Measurements from ENCODE around the gene LIPK. TPM values are rescaled to one million over a fixed set of nuclear protein-coding genes. Genes with fewer than 3 reads are reported as not detected.

LIPK gene
- total and polyA plus RNA-seq, 8 donors = not detected

DNA sequence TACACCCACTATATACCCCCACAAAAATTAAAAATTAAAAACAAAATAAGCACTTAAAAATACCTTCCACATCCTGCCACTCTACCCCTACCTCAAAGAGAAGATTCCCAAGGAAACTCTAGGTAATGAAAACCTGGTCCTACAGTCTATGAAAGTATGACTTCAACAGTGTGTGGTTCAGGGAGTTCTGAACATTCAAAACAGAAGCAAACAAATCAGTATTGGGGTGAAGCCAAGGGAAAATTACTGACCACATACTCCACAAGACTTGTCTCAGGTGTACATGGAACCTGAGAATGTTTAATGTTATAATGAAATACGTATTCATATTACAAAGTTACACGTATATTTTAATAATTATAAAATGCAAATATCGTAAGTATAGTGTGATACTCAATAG is 76.2 kb downstream of the LIPK start:
- FAIRE-seq (no peak), DNase-seq (no peak), ATAC-seq (no peak)
- intact Hi-C loops (cut with DNase I) = no loop called here
- H3K27ac ChIP-seq = no peak overlapping the region
- H3K4me1 ChIP-seq = no peaks in the 10 kb centered on the region
- no peaks in the 10 kb centered on the region for H3K27me3 ChIP-seq
- H3K4me3 ChIP-seq = no peak overlapping the region
- 82 to 90% methylated on average over 3 of the region's 3 CpGs for WGBS, 2 donors
- no peaks in the 10 kb centered on the region for H3K9me3 ChIP-seq
- TF ChIP-seq, protein P1, sequence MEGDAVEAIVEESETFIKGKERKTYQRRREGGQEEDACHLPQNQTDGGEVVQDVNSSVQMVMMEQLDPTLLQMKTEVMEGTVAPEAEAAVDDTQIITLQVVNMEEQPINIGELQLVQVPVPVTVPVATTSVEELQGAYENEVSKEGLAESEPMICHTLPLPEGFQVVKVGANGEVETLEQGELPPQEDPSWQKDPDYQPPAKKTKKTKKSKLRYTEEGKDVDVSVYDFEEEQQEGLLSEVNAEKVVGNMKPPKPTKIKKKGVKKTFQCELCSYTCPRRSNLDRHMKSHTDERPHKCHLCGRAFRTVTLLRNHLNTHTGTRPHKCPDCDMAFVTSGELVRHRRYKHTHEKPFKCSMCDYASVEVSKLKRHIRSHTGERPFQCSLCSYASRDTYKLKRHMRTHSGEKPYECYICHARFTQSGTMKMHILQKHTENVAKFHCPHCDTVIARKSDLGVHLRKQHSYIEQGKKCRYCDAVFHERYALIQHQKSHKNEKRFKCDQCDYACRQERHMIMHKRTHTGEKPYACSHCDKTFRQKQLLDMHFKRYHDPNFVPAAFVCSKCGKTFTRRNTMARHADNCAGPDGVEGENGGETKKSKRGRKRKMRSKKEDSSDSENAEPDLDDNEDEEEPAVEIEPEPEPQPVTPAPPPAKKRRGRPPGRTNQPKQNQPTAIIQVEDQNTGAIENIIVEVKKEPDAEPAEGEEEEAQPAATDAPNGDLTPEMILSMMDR (IDR thresholded peaks at IDR 0.05) = no peak
- H3K36me3 ChIP-seq = no peaks in the 10 kb centered on the region

DNA sequence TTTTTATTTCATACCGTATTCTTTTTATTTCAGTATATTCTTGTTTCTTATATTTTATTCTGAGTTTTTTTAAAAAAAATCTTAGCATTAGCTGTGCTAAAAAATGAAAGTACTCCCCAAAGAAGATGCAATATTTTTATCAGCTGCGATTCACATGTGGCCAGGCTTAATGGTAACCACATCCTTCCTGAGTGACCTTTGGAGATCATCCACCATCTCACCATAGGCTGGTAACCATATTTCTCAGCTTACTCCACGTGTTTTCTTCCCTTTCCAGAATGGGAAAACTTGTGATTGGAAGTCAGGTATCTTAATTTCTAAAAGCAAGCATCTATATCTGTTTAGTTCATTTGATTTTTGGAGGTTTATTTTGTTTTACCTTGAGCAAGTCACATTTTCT is 77.7 kb downstream of the LIPK start:
- no peak for ATAC-seq
- TF ChIP-seq, protein P1 (IDR thresholded peaks at IDR 0.05) = no peak
- H3K27me3 ChIP-seq = no peaks in the 10 kb centered on the region
- H3K4me1 ChIP-seq = no peaks in the 10 kb centered on the region
- intact Hi-C loops (cut with DNase I) = no loop called here
- H3K4me3 ChIP-seq = no peak overlapping the region
- H3K36me3 ChIP-seq = no peaks in the 10 kb centered on the region
- H3K9me3 ChIP-seq = no peaks in the 10 kb centered on the region
- no peak overlapping the region for H3K27ac ChIP-seq
- 69 to 73% methylated on average over 3 of the region's 3 CpGs for WGBS, 2 donors
- DNase-seq = no peak
- FAIRE-seq = no peak

DNA sequence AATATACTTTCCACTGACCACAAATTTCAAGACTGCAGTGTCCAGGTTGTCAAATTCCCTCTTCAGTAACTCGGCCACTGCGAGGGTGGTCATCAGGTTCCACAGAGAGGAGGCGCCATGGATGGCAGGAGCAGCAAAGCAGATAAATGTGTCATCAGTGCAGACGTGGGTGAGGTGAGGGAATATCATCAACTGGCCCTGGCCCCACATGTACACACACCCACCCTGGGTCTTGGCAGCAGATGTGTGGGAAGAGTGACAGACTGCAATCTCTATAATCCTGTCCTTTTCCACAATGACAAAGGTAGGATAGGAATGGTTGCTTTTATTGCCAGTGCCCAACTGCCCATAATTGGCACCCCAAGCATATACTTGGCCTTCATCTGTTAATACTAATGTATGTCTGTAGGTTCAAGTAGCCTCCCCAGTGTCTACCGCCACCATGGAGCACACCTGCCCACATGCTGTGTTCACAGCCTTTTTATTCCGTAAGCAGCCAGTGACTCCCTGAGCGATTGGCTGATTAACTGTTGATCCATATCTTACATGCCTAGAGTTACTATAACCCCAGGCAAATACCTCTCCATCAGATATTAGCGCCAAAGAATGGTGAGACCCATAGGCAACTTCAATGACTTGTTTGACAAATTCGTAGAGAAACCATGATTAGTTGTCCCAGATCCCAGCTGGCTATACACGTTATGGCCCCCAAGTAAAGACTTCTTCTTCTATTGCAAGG is 80.2 kb downstream of the LIPK start:
- FAIRE-seq (no peak), DNase-seq (no peak), ATAC-seq (no peak)
- intact Hi-C loops (cut with DNase I) = no loop called here
- Histone ChIP-seq H3K4me1 (no peaks in the 10 kb centered on the region), H3K36me3 (no peaks in the 10 kb centered on the region), H3K27me3 (no peaks in the 10 kb centered on the region), H3K9me3 (no peaks in the 10 kb centered on the region), H3K27ac (no peak overlapping the region), H3K4me3 (no peak overlapping the region)
- TF ChIP-seq, protein P1 (IDR thresholded peaks at IDR 0.05) = no peak
- WGBS, 2 donors = 80 to 83% methylated on average over 10 of the region's 10 CpGs

DNA sequence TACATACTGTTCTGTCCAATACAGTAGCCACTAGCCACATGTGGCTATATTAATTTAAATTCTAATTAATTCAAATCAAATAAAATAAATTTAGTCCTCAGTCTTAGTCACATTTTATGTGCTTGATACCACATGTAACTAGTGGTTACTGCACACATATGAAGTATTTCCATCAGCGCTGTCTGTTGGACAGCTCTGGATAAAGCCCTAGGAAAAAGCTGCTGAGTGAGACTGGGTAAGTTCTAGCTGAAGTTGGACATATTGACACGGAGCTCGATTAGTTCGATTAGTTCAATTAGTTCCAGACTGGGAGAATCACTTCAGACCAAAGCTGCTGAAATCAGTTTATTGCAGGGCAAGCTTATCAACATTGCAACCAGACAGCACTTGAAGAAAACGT is 81.4 kb downstream of the LIPK start:
- ATAC-seq (no peak), FAIRE-seq (no peak)

DNA sequence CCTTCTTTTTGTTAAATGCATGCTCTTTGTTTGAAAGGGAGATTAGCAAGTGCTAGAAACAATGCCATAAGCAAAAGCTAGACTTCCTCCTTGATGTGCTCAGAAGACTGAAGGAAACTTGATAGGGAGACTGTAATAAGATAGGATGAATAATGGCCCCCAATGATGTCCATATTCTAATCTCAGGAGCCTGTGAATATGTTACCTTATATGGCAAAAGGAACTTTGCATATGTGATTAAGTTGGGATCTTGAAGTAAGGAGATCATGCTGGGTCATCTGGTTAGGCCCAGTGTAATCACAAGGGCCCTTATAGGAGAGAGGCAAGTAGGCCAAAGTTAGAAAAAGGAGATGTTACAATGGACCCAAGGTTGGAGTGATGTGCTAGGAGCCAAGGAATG is 82.9 kb downstream of the LIPK start:
- FAIRE-seq (no peak), DNase-seq (no peak), ATAC-seq (no peak)
- intact Hi-C loops (cut with DNase I) = no loop called here
- TF ChIP-seq, protein P1 (IDR thresholded peaks at IDR 0.05) = no peak
- Histone ChIP-seq H3K27ac (no peak overlapping the region), H3K4me1 (no peaks in the 10 kb centered on the region), H3K9me3 (no peaks in the 10 kb centered on the region), H3K4me3 (no peak overlapping the region), H3K36me3 (no peaks in the 10 kb centered on the region), H3K27me3 (no peaks in the 10 kb centered on the region)

More for the DNA sequence above, 81.4 kb downstream of the LIPK start:
- 71 to 77% methylated on average over 5 of the region's 5 CpGs for WGBS, 2 donors
- H3K4me1 ChIP-seq = no peaks in the 10 kb centered on the region
- no peak overlapping the region for H3K4me3 ChIP-seq
- H3K36me3 ChIP-seq = no peaks in the 10 kb centered on the region
- DNase-seq = no peak
- TF ChIP-seq, protein P1 (IDR thresholded peaks at IDR 0.05) = no peak
- H3K27ac ChIP-seq = no peak overlapping the region
- H3K9me3 ChIP-seq = no peaks in the 10 kb centered on the region
- no peaks in the 10 kb centered on the region for H3K27me3 ChIP-seq
- intact Hi-C loops (cut with DNase I) = no loop called here

All from pancreas (tissue), 10 donors.